ENCODE results near the gene ABCC3.
A peak's percentile ranks its signal among the peaks of the same experiment; 100 is the strongest.

ABCC3 gene, protein sequence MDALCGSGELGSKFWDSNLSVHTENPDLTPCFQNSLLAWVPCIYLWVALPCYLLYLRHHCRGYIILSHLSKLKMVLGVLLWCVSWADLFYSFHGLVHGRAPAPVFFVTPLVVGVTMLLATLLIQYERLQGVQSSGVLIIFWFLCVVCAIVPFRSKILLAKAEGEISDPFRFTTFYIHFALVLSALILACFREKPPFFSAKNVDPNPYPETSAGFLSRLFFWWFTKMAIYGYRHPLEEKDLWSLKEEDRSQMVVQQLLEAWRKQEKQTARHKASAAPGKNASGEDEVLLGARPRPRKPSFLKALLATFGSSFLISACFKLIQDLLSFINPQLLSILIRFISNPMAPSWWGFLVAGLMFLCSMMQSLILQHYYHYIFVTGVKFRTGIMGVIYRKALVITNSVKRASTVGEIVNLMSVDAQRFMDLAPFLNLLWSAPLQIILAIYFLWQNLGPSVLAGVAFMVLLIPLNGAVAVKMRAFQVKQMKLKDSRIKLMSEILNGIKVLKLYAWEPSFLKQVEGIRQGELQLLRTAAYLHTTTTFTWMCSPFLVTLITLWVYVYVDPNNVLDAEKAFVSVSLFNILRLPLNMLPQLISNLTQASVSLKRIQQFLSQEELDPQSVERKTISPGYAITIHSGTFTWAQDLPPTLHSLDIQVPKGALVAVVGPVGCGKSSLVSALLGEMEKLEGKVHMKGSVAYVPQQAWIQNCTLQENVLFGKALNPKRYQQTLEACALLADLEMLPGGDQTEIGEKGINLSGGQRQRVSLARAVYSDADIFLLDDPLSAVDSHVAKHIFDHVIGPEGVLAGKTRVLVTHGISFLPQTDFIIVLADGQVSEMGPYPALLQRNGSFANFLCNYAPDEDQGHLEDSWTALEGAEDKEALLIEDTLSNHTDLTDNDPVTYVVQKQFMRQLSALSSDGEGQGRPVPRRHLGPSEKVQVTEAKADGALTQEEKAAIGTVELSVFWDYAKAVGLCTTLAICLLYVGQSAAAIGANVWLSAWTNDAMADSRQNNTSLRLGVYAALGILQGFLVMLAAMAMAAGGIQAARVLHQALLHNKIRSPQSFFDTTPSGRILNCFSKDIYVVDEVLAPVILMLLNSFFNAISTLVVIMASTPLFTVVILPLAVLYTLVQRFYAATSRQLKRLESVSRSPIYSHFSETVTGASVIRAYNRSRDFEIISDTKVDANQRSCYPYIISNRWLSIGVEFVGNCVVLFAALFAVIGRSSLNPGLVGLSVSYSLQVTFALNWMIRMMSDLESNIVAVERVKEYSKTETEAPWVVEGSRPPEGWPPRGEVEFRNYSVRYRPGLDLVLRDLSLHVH (N-terminal part only)
- long read RNA-seq, result 0 reads

DNA sequence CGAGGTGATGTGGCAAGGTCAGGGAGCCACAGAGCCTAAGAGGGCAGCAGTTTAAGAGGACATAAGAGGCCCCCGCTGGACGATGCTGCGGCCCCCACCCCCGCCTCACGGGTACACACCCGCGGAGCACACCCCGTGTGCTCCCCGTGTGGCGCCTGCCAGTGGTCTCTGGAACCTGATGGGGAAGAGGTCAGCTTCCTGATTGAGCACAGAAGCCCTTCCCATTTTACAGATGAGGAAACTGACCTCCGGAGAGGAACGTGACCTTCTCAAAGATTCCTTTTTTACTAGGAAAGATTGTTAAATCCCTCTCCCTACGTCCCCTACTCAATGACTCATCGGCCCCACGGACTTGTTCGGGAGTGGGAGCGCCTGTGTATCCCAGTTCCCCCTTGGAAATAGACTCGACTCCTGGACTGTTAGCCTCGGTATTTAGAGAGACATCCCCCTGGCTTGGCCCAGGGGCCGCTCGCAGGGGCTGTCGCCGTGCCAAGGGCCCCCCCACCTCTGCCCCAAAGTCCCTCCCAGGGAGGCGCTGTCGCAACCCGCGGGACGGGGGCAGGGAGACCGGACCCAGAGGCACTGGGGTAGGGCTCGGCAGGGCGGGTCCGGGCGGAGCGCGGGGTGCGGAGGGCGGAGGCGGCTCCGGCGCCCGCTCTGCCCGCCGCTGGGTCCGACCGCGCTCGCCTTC is at the start of gene ABCC3:
TSS of gene ABCC3 (plus strand) at position 658 of the 691 bp plus-strand sequence. CDS start 56 bp downstream, outside the sequence.
- peaks cover 44% of the 10 kb centered on the region for H3K27me3 ChIP-seq (ENCODE audit: insufficient read depth, poor library complexity, severe bottlenecking)
- H3K4me3 ChIP-seq (replicated peaks; ENCODE audit: insufficient read depth, low read length), result peak within 1 kb of the TSS; percentile 17; the same call in 1 of the 2 replicates
- H3K27ac ChIP-seq (replicated peaks), result no peak within 1 kb of the TSS
- no peak for DNase-seq (ENCODE audit: low read depth in 1 of 2, low spot score in 1 of 2)
- TF ChIP-seq POLR2AphosphoS5 (IDR thresholded peaks at IDR 0.05; ENCODE audit: low read depth) (no peak), GABPA (IDR thresholded peaks at IDR 0.05; ENCODE audit: low read depth) (no peak), SPI1 (IDR thresholded peaks at IDR 0.05; ENCODE audit: borderline replicate concordance, low read depth) (no peak)
- TF ChIP-seq, protein P1, sequence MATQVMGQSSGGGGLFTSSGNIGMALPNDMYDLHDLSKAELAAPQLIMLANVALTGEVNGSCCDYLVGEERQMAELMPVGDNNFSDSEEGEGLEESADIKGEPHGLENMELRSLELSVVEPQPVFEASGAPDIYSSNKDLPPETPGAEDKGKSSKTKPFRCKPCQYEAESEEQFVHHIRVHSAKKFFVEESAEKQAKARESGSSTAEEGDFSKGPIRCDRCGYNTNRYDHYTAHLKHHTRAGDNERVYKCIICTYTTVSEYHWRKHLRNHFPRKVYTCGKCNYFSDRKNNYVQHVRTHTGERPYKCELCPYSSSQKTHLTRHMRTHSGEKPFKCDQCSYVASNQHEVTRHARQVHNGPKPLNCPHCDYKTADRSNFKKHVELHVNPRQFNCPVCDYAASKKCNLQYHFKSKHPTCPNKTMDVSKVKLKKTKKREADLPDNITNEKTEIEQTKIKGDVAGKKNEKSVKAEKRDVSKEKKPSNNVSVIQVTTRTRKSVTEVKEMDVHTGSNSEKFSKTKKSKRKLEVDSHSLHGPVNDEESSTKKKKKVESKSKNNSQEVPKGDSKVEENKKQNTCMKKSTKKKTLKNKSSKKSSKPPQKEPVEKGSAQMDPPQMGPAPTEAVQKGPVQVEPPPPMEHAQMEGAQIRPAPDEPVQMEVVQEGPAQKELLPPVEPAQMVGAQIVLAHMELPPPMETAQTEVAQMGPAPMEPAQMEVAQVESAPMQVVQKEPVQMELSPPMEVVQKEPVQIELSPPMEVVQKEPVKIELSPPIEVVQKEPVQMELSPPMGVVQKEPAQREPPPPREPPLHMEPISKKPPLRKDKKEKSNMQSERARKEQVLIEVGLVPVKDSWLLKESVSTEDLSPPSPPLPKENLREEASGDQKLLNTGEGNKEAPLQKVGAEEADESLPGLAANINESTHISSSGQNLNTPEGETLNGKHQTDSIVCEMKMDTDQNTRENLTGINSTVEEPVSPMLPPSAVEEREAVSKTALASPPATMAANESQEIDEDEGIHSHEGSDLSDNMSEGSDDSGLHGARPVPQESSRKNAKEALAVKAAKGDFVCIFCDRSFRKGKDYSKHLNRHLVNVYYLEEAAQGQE (IDR thresholded peaks at IDR 0.05; ENCODE audit: insufficient replicate concordance, low read depth), result no peak
- TF ChIP-seq, protein P2, sequence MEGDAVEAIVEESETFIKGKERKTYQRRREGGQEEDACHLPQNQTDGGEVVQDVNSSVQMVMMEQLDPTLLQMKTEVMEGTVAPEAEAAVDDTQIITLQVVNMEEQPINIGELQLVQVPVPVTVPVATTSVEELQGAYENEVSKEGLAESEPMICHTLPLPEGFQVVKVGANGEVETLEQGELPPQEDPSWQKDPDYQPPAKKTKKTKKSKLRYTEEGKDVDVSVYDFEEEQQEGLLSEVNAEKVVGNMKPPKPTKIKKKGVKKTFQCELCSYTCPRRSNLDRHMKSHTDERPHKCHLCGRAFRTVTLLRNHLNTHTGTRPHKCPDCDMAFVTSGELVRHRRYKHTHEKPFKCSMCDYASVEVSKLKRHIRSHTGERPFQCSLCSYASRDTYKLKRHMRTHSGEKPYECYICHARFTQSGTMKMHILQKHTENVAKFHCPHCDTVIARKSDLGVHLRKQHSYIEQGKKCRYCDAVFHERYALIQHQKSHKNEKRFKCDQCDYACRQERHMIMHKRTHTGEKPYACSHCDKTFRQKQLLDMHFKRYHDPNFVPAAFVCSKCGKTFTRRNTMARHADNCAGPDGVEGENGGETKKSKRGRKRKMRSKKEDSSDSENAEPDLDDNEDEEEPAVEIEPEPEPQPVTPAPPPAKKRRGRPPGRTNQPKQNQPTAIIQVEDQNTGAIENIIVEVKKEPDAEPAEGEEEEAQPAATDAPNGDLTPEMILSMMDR (IDR thresholded peaks at IDR 0.05; ENCODE audit: insufficient read depth, low read length), result no peak

DNA sequence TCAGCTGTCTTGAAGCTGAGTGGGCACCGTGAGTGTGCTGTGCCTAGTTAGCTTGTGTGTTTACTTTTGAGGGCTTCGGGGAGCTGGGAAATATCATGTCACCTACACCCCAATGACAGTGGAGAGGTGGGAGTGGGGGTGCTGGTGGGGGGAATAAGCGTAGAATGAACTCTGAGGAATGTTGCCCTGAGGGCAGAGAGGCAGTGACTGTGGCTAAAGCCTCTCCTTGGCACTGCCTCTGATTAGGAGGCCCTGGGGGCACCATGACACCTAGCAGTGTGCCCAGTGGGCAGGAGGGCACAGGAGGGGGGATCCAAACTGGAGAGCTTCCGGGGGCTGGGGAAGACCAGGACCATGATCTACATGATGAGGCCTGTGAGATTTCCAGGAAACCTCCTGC is 49.3 kb upstream of the ABCC3 start:
- H3K27me3 ChIP-seq (ENCODE audit: insufficient read depth, poor library complexity, severe bottlenecking), result peaks cover 8% of the 10 kb centered on the region
- no peak overlapping the region for H3K27ac ChIP-seq (replicated peaks)
- DNase-seq (ENCODE audit: low read depth in 1 of 2, low spot score in 1 of 2), result no peak
- no peak overlapping the region for H3K4me3 ChIP-seq (replicated peaks; ENCODE audit: insufficient read depth, low read length)
- TF ChIP-seq GABPA (IDR thresholded peaks at IDR 0.05; ENCODE audit: low read depth) (no peak), SPI1 (IDR thresholded peaks at IDR 0.05; ENCODE audit: borderline replicate concordance, low read depth) (no peak), POLR2AphosphoS5 (IDR thresholded peaks at IDR 0.05; ENCODE audit: low read depth) (no peak)
- TF ChIP-seq, protein P1 (IDR thresholded peaks at IDR 0.05; ENCODE audit: insufficient replicate concordance, low read depth), result no peak
- TF ChIP-seq, protein P2 (IDR thresholded peaks at IDR 0.05; ENCODE audit: insufficient read depth, low read length), result no peak

DNA sequence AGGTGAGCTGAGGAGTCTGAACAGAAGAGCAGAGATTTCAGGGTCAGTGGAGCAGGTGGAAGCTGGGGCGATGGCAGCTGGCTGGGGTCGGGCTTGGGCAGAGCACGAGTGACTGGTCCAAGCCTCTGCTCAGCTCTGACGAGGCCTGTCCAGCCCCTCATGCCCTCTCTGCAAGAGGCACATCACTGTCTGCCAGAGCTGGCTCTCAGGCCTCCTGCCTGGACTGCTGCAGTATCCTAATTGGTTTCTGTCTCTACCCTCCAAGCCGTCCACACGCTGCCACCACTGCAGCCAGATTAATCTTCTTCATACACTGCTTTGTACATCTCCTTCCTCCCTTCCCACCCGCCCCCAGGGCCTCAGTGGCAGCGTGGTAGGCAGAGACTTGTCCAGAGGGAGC is 48.8 kb upstream of the ABCC3 start:
- H3K4me3 ChIP-seq (replicated peaks; ENCODE audit: insufficient read depth, low read length), result no peak overlapping the region
- no peak for DNase-seq (ENCODE audit: low read depth in 1 of 2, low spot score in 1 of 2)
- H3K27me3 ChIP-seq (ENCODE audit: insufficient read depth, poor library complexity, severe bottlenecking), result peaks cover 8% of the 10 kb centered on the region
- H3K27ac ChIP-seq (replicated peaks), result no peak overlapping the region
- TF ChIP-seq POLR2AphosphoS5 (IDR thresholded peaks at IDR 0.05; ENCODE audit: low read depth) (no peak), SPI1 (IDR thresholded peaks at IDR 0.05; ENCODE audit: borderline replicate concordance, low read depth) (no peak), GABPA (IDR thresholded peaks at IDR 0.05; ENCODE audit: low read depth) (no peak)
- TF ChIP-seq, protein P1 (IDR thresholded peaks at IDR 0.05; ENCODE audit: insufficient replicate concordance, low read depth), result no peak
- TF ChIP-seq, protein P2 (IDR thresholded peaks at IDR 0.05; ENCODE audit: insufficient read depth, low read length), result no peak

All from HL-60 (cell line).